K562 (cell line): Measurements from ENCODE around the gene UMODL1. TPM values are rescaled to one million over a fixed set of nuclear protein-coding genes. Genes with fewer than 3 reads are reported as not detected.

Source experiments
- ATAC-seq: fragments of 200-7000 bp; cut with Tn5 transposase; 3 replicates; pipeline ENCODE4 v1.9.1; 2020; ENCODE audit warnings: moderate library complexity
- BruUV-seq: library from RNA; stranded (reverse); fragments of 400-500 nt; replicated peaks from 2 replicates; lab custom pipeline; 2021; lab: Mats Ljungman, UMichigan
- CTCF ChIA-PET: fragments of 300-600 bp; formaldehyde crosslinking; extraction: SDS; loops from one replicate; lab custom pipeline; 2021; ENCODE audit warnings: low intra/inter-chr PET ratio; lab: Yijun Ruan, JAX
- POLR2A ChIA-PET: fragments of 300-600, 350-650 bp; sonication (Branson Sonifier 250); formaldehyde crosslinking; extraction: SDS; loops from one replicate; lab custom pipeline; 2021; ENCODE audit warnings: antibody characterized with exemption, inconsistent platforms; lab: Yijun Ruan, JAX
- DNase-seq, 4 experiments: peaks; one replicate each; pipeline versions ENCODE4 v3.0.0 to v3.0.0-alpha.2; 2011 to 2018; ENCODE audit warnings: low spot score in 3 of 4, mixed read lengths in 3 of 4; ENCODE audit errors: extremely low read depth in 1 of 4
- FAIRE-seq: peaks from 2 replicates; lab custom pipeline; 2011; peaks lifted over from hg19 to GRCh38; lab: Jason Lieb, UNC
- H2AFZ ChIP-seq: 2 replicates; pipeline ENCODE4 v1.6.0; 2011; ENCODE audit warnings: low read depth, low read length, control low read depth, inconsistent platforms
- H3K27ac ChIP-seq: fragments of 200-600 bp; 3 replicates; pipeline ENCODE4 v1.8.0; 2011; ENCODE audit warnings: low read depth, mild to moderate bottlenecking, control low read depth, inconsistent platforms, low read length, moderate library complexity, mixed read lengths; ENCODE audit errors: extremely low read depth
- H3K27me3 ChIP-seq, 2 experiments: fragments of 300-600 bp in 1 of 2; 2 replicates in 1 of 2; 3 replicates in 1 of 2; pipeline versions ENCODE4 v1.6.0 to v1.8.0; 2011; ENCODE audit warnings: inconsistent platforms in 2 of 2, low read length in 2 of 2, mild to moderate bottlenecking in 1 of 2, mixed read lengths in 1 of 2, moderate library complexity in 1 of 2; ENCODE audit not compliant: control insufficient read depth in 2 of 2, insufficient read depth in 2 of 2
- H3K36me3 ChIP-seq: fragments of 300-600 bp; 3 replicates; pipeline ENCODE4 v1.8.0; 2011; ENCODE audit warnings: mild to moderate bottlenecking, low read length, inconsistent platforms; ENCODE audit not compliant: control insufficient read depth, insufficient read depth
- H3K4me1 ChIP-seq, 2 experiments: fragments of 200-600 bp in 1 of 2; replicated peaks in 1 of 2; 2 replicates in 1 of 2; 3 replicates in 1 of 2; pipeline versions ENCODE4 v1.5.1 to v1.8.0; 2011; ENCODE audit warnings: inconsistent platforms in 2 of 2, low read length in 2 of 2, mild to moderate bottlenecking in 1 of 2, mixed read lengths in 1 of 2, moderate library complexity in 1 of 2; ENCODE audit not compliant: control insufficient read depth in 2 of 2, insufficient read depth in 2 of 2
- H3K4me2 ChIP-seq: 2 replicates; pipeline ENCODE4 v1.6.1; 2011; ENCODE audit warnings: low read length, control low read depth, inconsistent platforms, mixed read lengths; ENCODE audit not compliant: insufficient read depth
- H3K4me3 ChIP-seq: fragments of 200-600 bp; sonication (generic), shearing (Covaris generic); 2 replicates; pipeline ENCODE4 v1.5.1; 2016; ENCODE audit warnings: control low read depth, inconsistent platforms
- H3K79me2 ChIP-seq: fragments of 200-600 bp; 3 replicates; pipeline ENCODE4 v1.8.0; 2011; ENCODE audit warnings: low read length, inconsistent platforms; ENCODE audit not compliant: control insufficient read depth, insufficient read depth
- H3K9ac ChIP-seq, 2 experiments: 2 replicates each; pipeline versions ENCODE4 v1.6.0 to v1.6.1; 2011; ENCODE audit warnings: low read depth in 2 of 2, low read length in 2 of 2, control low read depth in 1 of 2, inconsistent platforms in 1 of 2, mild to moderate bottlenecking in 1 of 2, mixed read lengths in 1 of 2; ENCODE audit not compliant: insufficient read depth in 1 of 2
- H3K9me1 ChIP-seq: one replicate; pipeline ENCODE4 v1.6.0; 2011; ENCODE audit warnings: inconsistent platforms, mild to moderate bottlenecking, low read length, moderate library complexity; ENCODE audit not compliant: control insufficient read depth, insufficient read depth
- H3K9me3 ChIP-seq: replicated peaks from 2 replicates; pipeline ENCODE4 v1.5.1; 2011; ENCODE audit warnings: low read depth, low read length, inconsistent platforms; ENCODE audit not compliant: control insufficient read depth, insufficient read depth
- H4K20me1 ChIP-seq: replicated peaks from 2 replicates; pipeline ENCODE4 v1.6.1; 2011; ENCODE audit warnings: low read length, inconsistent platforms, mixed read lengths; ENCODE audit not compliant: control insufficient read depth, insufficient read depth
- ATF1 ChIP-seq, 2 experiments: fragments of 450-650 bp in 1 of 2; IDR thresholded peaks; 2 replicates each; pipeline ENCODE4 v1.6.1; 2016; ENCODE audit warnings: missing compliant biosample characterization in 1 of 2, missing genetic modification characterization in 1 of 2
- ATF7 ChIP-seq: fragments of 450-650 bp; IDR thresholded peaks from 2 replicates; pipeline ENCODE4 v1.7.1; 2014; ENCODE audit warnings: mild to moderate bottlenecking, moderate library complexity
- CEBPB ChIP-seq: fragments of 450-650 bp; IDR thresholded peaks from 2 replicates; pipeline ENCODE4 v1.6.1; 2016; ENCODE audit warnings: missing genetic modification characterization, missing compliant biosample characterization
- CEBPG ChIP-seq, 3 experiments: fragments of 200-800 bp in 1 of 3; sonication (Bioruptor generic) in 1 of 3; sonication (generic) in 1 of 3; formaldehyde crosslinking in 1 of 3; IDR thresholded peaks in 2 of 3; conservative IDR thresholded peaks in 1 of 3; 2 replicates each; pipeline versions ENCODE4 v1.6.1 to v1.8.0; 2016 to 2022; ENCODE audit warnings: missing compliant biosample characterization in 2 of 3, missing genetic modification characterization in 2 of 3, mild to moderate bottlenecking in 1 of 3, missing genetic modification reagents in 1 of 3
- ERF ChIP-seq: fragments of 450-650 bp; formaldehyde crosslinking; IDR thresholded peaks from 2 replicates; pipeline ENCODE4 v1.4.0; 2020; ENCODE audit warnings: mild to moderate bottlenecking, mixed read lengths
- FOSL1 ChIP-seq: fragments of 200-800 bp; sonication (Bioruptor generic); conservative IDR thresholded peaks from 2 replicates; pipeline ENCODE4 v1.6.1; 2016; ENCODE audit warnings: missing genetic modification characterization, missing compliant biosample characterization
- JUND ChIP-seq, 2 experiments: IDR thresholded peaks; 2 replicates in 1 of 2; 3 replicates in 1 of 2; pipeline ENCODE4 v1.6.1; 2011; ENCODE audit warnings: borderline replicate concordance in 2 of 2, low read depth in 2 of 2, low read length in 2 of 2, improper control_type of control experiment in 1 of 2, missing biosample characterization in 1 of 2, missing genetic modification characterization in 1 of 2, missing genetic modification reagents in 1 of 2
- PTTG1 ChIP-seq: fragments of 450-650 bp; IDR thresholded peaks from 2 replicates; pipeline ENCODE4 v1.6.1; 2016; ENCODE audit warnings: low read depth, mild to moderate bottlenecking, missing genetic modification characterization, missing compliant biosample characterization
- ZNF23 ChIP-seq: fragments of 250-450 bp; sonication (Bioruptor Pico); IDR thresholded peaks from 2 replicates; pipeline ENCODE4 v1.4.0; 2020; ENCODE audit warnings: mild to moderate bottlenecking
- WGBS: fragments of 100-300 bp; shearing (Covaris generic); methylation state at CpG from one replicate; pipeline ENCODE4 v1.1.6; 2016; ENCODE audit warnings: low coverage, mixed read lengths; ENCODE audit not compliant: insufficient coverage; ENCODE audit errors: missing lambda C conversion rate; 5-methylcytosine and 5-hydroxymethylcytosine counted together
- in situ Hi-C: fragments of 300-500 bp; cut with MboI; formaldehyde crosslinking; loops from 4 replicates; pipeline ENCODE4 v1.15.0; 2018; ENCODE audit warnings: inconsistent platforms, mixed read lengths
- intact Hi-C: fragments of 100-400 bp; cut with micrococcal nuclease; formaldehyde crosslinking; loops from 2 replicates; pipeline ENCODE4 v1.14.2; 2022
- polyA plus RNA-seq, 8 experiments: library from polyadenylated mRNA; depleted of rRNA in 4 of 8; stranded (reverse) in 5 of 8; unstranded in 3 of 8; fragments of >200 nt; fragmentation: Nextera tagmentation in 2 of 8; fragmentation: Illumina TruSeq in 1 of 8; extraction: Ambion mirVana in 2 of 8; extraction: Trizol in 1 of 8; gene quantifications; 2 replicates each; pipeline versions ENCODE4 v1.2.1 to v1.2.3, GENCODE V29; 2011 to 2014; ENCODE audit warnings: inconsistent platforms in 1 of 8, missing spikeins in 1 of 8
- total RNA-seq, 7 experiments: library from RNA; depleted of rRNA in 6 of 7; stranded (reverse); fragments of >200 nt in 6 of 7; fragmentation: Illumina TruSeq in 2 of 7; extraction: Trizol in 2 of 7; gene quantifications; 2 replicates each; pipeline versions ENCODE4 v1.2.1 to v1.2.3, GENCODE V29; 2011 to 2021; ENCODE audit warnings: low replicate concordance in 1 of 7
- TF ChIP-seq, protein P1 (sequence below): sonication (generic); formaldehyde crosslinking; IDR thresholded peaks from 2 replicates; pipeline ENCODE4 v1.8.1; 2023; ENCODE audit warnings: missing genetic modification reagents, mild to moderate bottlenecking, borderline replicate concordance
- TF ChIP-seq, protein P2 (sequence below): fragments of 450-650 bp; formaldehyde crosslinking; IDR thresholded peaks from 2 replicates; pipeline ENCODE4 v1.4.0; 2020; ENCODE audit warnings: mild to moderate bottlenecking
- TF ChIP-seq, protein P3 (sequence below), 2 experiments: fragments of 450-650 bp in 1 of 2; sonication (generic) in 1 of 2; formaldehyde crosslinking in 1 of 2; IDR thresholded peaks in 1 of 2; conservative IDR thresholded peaks in 1 of 2; 2 replicates each; pipeline versions ENCODE4 v1.6.1 to v1.8.1; 2016 to 2023; ENCODE audit warnings: mild to moderate bottlenecking in 2 of 2, moderate library complexity in 2 of 2, inconsistent platforms in 1 of 2, missing genetic modification reagents in 1 of 2

The UMODL1 gene
- total and polyA plus RNA-seq, 9 of the 15 experiments (the other 6 are each of a cell fraction or from before 2014, with no cell fraction given): not detected

DNA sequence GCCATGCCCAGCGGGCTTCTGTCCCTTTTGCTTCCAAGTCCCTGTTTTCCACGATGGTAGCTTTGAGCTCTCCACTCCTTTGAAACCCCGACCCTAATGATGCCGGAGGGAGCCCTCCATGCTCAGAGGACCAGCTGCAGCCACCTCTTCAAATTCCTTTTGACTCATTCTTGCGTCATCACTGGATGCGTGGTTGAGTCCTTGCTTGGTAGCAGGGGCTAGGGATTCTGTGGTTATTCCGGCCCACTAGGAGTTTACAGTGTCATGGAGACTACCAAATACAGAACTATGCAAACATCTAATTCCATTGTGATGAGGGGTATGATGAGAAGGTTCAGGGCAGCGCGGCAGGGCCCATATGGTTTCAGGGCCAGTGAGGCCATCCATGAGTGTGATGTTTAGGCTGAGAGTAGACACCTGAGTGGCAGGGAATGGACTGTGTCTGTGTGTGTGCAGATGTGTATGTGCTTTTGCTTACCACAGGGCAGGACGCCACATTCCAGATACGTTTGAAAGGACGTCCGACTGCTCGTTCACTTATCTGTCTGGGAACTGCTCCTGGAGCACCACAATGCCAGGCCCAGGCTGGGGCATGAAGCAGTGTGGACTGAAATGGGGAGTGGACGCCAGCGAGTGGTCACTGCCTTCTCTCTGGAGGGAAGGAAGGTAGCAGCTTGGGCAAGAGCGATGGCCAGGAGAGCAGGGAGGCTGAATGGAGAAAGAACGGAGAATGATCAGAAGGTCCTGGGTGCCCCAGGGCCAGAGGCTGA lies 30.5 kb upstream of the UMODL1 start:
- intact Hi-C loops (no loop called here), in situ Hi-C loops (no loop called here)
- Histone ChIP-seq H3K9me3 (0 out of 2 replicates have a peak, but pooled peaks cover 5% of the 10 kb centered on the region), H3K36me3 (no peaks in the 10 kb centered on the region), H3K4me2 (no peak overlapping the region), H2AFZ (no peak overlapping the region), H3K27me3 (peaks cover 54 to 72% of the 10 kb centered on the region in 2 experiments), H3K4me1 (peaks cover 3 to 8% of the 10 kb centered on the region in 2 experiments; a peak in 2 of 5 replicates), H3K79me2 (no peaks in the 10 kb centered on the region), H3K27ac (no peak overlapping the region), H3K9ac (no peak overlapping the region), H4K20me1 (peaks cover 15% of the 10 kb centered on the region), H3K4me3 (no peak overlapping the region), H3K9me1 (no peaks in the 10 kb centered on the region)
- 4% methylated on average over 18 of the region's 18 CpGs for WGBS
- FAIRE-seq: no peak
- POLR2A ChIA-PET: interaction anchor here (0.6 to 1.1 kb wide), 3 partner anchors 13 to 33 kb away, joined by 3 to 6 read pairs (median 4); no protein-coding TSS in a partner anchor
- no TSS peak for BruUV-seq
- ATAC-seq: no peak
- DNase-seq: no peak
- CTCF ChIA-PET: no interaction called here
- TF ChIP-seq ZNF23: no peak
- TF ChIP-seq ERF (CRISPR knock-in tag): no peak
- TF ChIP-seq, protein P1, sequence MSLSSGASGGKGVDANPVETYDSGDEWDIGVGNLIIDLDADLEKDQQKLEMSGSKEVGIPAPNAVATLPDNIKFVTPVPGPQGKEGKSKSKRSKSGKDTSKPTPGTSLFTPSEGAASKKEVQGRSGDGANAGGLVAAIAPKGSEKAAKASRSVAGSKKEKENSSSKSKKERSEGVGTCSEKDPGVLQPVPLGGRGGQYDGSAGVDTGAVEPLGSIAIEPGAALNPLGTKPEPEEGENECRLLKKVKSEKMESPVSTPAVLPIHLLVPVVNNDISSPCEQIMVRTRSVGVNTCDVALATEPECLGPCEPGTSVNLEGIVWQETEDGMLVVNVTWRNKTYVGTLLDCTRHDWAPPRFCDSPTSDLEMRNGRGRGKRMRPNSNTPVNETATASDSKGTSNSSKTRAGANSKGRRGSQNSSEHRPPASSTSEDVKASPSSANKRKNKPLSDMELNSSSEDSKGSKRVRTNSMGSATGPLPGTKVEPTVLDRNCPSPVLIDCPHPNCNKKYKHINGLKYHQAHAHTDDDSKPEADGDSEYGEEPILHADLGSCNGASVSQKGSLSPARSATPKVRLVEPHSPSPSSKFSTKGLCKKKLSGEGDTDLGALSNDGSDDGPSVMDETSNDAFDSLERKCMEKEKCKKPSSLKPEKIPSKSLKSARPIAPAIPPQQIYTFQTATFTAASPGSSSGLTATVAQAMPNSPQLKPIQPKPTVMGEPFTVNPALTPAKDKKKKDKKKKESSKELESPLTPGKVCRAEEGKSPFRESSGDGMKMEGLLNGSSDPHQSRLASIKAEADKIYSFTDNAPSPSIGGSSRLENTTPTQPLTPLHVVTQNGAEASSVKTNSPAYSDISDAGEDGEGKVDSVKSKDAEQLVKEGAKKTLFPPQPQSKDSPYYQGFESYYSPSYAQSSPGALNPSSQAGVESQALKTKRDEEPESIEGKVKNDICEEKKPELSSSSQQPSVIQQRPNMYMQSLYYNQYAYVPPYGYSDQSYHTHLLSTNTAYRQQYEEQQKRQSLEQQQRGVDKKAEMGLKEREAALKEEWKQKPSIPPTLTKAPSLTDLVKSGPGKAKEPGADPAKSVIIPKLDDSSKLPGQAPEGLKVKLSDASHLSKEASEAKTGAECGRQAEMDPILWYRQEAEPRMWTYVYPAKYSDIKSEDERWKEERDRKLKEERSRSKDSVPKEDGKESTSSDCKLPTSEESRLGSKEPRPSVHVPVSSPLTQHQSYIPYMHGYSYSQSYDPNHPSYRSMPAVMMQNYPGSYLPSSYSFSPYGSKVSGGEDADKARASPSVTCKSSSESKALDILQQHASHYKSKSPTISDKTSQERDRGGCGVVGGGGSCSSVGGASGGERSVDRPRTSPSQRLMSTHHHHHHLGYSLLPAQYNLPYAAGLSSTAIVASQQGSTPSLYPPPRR (CRISPR knock-in tag): no peak
- TF ChIP-seq JUND (IDR thresholded peaks at IDR 0.05; ENCODE audit: borderline replicate concordance, low read depth, low read length): peak; percentile 44
- TF ChIP-seq JUND (tag; IDR thresholded peaks at IDR 0.05; ENCODE audit: borderline replicate concordance, low read depth, low read length): no peak
- no peak for TF ChIP-seq ATF1 (CRISPR knock-in tag; IDR thresholded peaks at IDR 0.05)
- no peak for TF ChIP-seq ATF1 (tag; IDR thresholded peaks at IDR 0.05)
- peak; percentile 63 for TF ChIP-seq FOSL1 (tag)
- no peak for TF ChIP-seq PTTG1 (tag)
- TF ChIP-seq, protein P2, sequence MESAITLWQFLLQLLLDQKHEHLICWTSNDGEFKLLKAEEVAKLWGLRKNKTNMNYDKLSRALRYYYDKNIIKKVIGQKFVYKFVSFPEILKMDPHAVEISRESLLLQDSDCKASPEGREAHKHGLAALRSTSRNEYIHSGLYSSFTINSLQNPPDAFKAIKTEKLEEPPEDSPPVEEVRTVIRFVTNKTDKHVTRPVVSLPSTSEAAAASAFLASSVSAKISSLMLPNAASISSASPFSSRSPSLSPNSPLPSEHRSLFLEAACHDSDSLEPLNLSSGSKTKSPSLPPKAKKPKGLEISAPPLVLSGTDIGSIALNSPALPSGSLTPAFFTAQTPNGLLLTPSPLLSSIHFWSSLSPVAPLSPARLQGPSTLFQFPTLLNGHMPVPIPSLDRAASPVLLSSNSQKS (CRISPR knock-in tag): no peak
- TF ChIP-seq, protein P3, sequence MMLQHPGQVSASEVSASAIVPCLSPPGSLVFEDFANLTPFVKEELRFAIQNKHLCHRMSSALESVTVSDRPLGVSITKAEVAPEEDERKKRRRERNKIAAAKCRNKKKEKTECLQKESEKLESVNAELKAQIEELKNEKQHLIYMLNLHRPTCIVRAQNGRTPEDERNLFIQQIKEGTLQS (IDR thresholded peaks at IDR 0.05): peak; percentile 93
- TF ChIP-seq, protein P3 (CRISPR knock-in tag; conservative IDR thresholded peaks at IDR 0.05): no peak
- TF ChIP-seq ATF7: no peak
- peak; percentile 63 for TF ChIP-seq CEBPB (tag)
- peak; percentile 67 for TF ChIP-seq CEBPG (CRISPR knock-in tag; IDR thresholded peaks at IDR 0.05)
- TF ChIP-seq CEBPG (tag; conservative IDR thresholded peaks at IDR 0.05 in 1 of 2, IDR thresholded peaks at IDR 0.05 in 1 of 2): peak; percentile 49 to 91
